Hepatocyte (in vitro differentiated cells): Measurements from ENCODE around the gene ACTR6.

Source experiments
- EZH2 ChIP-seq: fragments of 200-600 bp; sonication (generic); IDR thresholded peaks from 2 replicates; pipeline ENCODE4 v1.6.1; 2016; ENCODE audit warnings: antibody characterized with exemption, mild to moderate bottlenecking, borderline replicate concordance
- EZH2phosphoT487 ChIP-seq: fragments of 200-600 bp; sonication (generic); IDR thresholded peaks from one replicate; pipeline ENCODE4 v1.6.1; 2018; ENCODE audit warnings: antibody characterized with exemption, mild to moderate bottlenecking, low read depth, moderate library complexity; ENCODE audit not compliant: unreplicated experiment, severe bottlenecking
- TF ChIP-seq, protein P1 (sequence below): fragments of 200-600 bp; sonication (generic); IDR thresholded peaks from 2 replicates; pipeline ENCODE4 v1.5.1; 2016; ENCODE audit warnings: antibody characterized with exemption, mild to moderate bottlenecking; ENCODE audit not compliant: poor library complexity

DNA sequence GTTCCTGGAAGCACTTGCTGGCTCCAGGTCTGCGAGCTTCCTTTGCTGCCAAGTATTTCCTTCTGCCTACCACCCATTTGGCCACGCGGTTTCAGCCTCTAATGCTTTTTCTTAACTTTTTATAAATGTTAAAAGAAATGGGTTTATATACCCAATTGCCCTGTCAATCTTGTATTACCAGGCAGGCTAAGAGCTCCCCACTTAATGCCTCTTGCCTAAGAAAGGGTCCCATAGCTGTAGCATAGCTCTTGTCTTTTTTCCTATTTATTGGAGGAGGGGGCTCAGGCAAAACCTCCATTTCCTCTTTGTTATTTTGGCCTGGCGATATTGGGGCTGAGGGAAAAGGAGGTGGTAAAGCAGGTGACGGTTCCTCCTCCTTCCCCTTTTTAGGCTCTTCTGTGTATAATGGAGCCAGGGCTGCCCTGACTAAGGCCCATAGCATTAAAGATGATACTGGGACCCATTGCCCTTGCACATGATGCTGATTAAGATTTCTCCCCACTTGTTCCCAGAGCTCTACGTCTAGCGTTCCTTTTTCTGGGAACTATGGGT is 36.4 kb upstream of the ACTR6 start:
- TF ChIP-seq, protein P1, sequence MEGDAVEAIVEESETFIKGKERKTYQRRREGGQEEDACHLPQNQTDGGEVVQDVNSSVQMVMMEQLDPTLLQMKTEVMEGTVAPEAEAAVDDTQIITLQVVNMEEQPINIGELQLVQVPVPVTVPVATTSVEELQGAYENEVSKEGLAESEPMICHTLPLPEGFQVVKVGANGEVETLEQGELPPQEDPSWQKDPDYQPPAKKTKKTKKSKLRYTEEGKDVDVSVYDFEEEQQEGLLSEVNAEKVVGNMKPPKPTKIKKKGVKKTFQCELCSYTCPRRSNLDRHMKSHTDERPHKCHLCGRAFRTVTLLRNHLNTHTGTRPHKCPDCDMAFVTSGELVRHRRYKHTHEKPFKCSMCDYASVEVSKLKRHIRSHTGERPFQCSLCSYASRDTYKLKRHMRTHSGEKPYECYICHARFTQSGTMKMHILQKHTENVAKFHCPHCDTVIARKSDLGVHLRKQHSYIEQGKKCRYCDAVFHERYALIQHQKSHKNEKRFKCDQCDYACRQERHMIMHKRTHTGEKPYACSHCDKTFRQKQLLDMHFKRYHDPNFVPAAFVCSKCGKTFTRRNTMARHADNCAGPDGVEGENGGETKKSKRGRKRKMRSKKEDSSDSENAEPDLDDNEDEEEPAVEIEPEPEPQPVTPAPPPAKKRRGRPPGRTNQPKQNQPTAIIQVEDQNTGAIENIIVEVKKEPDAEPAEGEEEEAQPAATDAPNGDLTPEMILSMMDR: no peak
- TF ChIP-seq EZH2phosphoT487 (no peak), EZH2 (no peak)
